DMS53 (cell line): Measurements from ENCODE around the gene TCERG1L.
"Not testable (repeated sequence)": the region's sequence is repeated elsewhere in the genome, so short reads cannot be mapped to it uniquely, and the experiment has no call there.

Experiments used
- DNase-seq: peaks from one replicate; lab custom pipeline; 2025; lab: John Stamatoyannopoulos, UW

TCERG1L gene

GRCh38 chr10:131143425-131144165, 167.9 kb downstream of the TCERG1L start:
- DNase-seq = no peak

DNA sequence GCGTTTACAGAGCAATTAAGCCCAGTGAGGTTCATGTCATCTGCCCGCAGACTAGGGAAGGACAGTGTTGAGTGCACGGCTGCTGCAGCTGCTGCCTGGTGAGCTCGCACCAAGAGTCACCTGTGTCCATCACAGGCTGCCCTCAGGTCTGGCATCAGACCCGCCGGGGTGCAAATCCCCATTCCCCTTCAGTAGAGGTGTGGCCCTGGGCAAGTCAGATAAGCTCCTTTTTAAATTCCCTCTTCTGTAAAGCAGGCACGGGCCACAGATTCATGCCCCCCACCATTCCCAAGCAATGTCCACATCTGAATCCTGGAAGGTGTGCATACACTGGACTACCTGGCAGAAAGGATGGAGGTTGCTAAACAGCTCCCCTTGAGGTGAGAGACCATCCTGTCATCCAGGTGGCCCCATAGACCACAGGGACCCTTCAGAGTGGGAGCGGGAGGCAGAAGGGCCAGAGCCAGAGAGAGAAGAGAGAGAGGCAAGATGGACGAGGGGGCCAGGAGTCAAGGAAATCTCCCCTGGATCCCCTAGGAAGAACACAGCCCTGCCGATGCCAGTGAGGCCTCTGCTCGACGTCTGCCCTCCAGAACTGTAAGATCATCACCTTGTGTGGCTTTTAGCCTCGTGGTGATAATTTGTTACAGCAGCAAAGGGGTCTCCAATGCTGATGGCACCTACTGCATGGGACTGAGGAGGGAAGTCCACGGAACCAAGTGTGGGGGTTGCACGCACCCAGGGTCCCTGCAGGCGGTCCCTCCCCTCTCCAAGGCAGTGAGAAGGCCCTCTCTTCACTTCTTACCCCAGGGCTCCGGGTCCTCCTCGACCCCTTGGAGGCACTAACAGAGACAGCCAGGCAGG, 168.8 kb downstream of the TCERG1L start:
- no peak for DNase-seq

GRCh38 chr10:131141645-131142516, 169.6 kb downstream of the TCERG1L start:
- peak; percentile 28 for DNase-seq

DNA sequence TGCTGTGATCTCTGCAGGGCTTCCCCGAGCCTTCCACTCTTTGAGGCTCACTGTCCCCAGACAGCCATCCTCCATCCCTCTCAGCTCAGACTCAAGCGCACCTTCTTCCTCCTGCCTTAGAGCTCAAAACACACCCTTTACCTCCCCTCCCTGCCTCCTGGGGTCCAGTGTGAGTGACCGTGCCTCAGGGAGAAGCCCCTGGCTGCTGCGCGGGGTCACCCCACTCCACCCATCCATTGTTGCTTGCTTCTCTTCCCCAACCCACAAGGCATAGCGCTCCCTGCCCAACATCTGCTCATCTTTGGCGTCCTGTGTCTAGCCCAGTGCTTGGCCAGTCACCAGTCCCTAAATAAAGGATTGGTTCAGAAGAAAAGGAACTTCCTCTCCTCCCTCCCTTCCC, 170.3 kb downstream of the TCERG1L start:
- DNase-seq = no peak

- DNase-seq = no peak
Observed at GRCh38 chr10:131140606-131141005, 170.9 kb downstream of the TCERG1L start.

GRCh38 chr10:131137223-131137622, 174.3 kb downstream of the TCERG1L start:
- no peak for DNase-seq

- not testable (repeated sequence) for DNase-seq
Observed at GRCh38 chr10:131136336-131136735, 175.2 kb downstream of the TCERG1L start.

DNA sequence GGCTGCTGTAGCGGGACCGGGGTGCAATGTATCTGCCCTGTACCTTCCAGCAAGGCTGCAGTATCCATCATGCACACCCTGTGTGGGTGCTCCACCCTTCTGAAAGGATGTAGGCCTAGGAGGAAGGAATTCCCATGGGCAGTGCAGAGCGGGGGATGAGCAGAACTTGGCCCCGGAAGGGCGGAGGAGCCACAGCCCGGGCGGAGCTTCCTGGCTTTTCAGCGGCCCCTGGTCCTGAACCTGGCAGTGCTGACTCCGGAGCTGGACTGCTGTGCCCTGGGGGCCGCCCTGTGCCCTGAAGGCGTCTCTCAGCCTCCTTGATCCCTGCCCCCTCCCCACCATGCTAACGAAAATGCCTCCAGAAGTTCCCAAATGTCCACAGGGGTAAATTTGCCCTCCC, 175.8 kb downstream of the TCERG1L start:
- DNase-seq = no peak

GRCh38 chr10:131134651-131135050, 176.9 kb downstream of the TCERG1L start:
- DNase-seq = no peak

DNA sequence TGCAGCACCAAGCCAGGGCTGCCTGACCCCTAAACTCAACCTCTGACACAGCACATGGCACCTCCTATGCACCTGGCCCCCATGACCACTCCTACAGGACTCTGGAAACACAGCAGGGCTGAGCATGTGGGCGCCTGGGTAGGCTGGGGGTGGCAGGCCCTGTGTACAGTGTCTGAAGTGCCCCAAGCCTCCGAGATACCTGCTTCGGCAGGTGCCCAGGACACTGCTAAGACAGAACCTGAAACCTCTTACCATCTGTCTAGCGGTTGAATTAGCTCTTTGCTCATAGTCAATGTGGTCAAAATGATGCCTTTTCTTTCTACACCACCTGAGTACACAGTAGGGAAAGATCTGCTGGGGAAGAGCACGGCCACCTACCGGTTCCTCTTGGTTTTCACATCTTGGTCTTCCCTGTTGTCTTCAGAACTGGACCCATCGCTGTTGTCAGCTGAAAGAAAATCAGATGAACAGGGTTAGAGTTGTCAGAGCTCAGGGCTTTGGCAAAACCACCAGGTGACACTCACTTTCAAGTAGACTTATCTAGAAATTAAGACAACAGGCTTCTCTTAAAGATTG, 177.4 kb downstream of the TCERG1L start:
- no peak for DNase-seq

DNA sequence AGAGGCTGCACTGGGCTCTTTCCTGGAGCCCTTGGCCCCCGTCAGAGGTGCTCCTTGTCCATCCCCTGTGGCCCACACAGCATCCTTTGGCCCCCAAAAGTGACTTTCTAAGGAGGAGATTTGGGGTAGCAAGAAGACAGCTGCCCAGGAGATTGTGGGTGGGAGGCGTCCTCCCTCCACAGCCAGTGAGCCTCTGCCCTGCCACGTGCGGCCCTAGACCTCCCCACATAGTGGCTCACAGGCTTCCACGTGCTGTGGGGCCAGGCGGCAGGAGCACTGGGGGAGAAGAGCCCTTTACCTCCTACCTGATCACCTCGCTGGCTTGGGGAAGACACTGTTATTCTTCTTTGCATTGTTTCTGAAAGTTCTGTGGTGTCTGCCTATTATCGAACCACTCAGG, 178.8 kb downstream of the TCERG1L start:
- no peak for DNase-seq

- no peak for DNase-seq
Observed at GRCh38 chr10:131131726-131132591, 179.6 kb downstream of the TCERG1L start.

DNA sequence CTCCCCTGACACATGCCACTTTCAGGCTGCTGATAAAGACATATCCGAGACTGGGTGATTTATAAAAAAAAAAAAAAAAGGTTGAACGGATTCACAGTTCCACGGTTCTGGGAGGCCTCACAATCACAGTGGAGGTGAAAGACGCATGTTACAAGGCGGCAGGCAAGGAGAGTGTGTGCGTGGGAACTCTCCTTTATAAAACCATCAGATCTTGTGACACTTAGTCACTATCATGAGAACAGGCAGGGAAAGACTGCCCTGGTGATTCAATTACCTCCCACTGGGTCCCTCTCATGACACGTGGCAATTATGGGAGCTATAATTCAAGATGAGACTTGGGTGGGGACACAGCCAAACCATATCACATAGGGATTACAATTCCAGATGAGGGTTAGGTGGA, 181.5 kb downstream of the TCERG1L start:
- no peak for DNase-seq

DNA sequence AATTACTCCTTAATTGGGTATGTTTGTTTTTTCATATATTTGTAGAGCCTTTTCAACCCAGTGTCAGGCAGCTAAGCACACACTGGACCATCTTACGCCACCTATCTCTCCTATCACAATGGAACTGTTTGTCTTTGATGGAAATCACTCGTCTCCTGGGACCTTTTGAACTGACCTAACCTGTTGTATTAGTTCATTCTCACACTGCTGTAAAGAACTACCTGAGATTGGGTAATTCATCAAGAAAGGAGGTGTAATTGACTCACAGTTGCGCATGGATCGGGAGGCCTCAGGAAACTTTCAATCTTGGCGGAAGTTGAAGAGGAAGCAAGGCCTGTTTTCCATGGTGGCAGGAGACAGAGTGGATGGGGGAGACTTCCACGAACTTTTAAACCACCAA, 182.0 kb downstream of the TCERG1L start:
- DNase-seq = no peak

DNA sequence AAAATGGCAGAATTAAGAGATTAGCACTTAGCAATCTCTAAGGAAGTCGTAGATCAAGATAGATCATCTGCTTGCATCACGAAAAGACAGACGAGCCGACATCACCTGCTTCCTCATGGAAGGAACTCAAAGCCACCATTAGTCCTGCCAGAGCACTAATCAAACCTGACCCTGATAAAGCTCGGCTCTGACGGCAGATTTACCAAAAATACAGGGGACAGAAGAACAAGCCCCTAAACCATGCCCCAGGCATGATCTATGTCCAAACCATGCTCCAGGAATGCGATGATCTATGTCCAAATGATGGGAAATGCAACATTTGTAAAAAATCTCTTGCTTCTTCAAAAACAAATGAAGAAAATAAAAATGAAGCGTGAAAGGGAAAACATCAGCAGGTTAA, 182.8 kb downstream of the TCERG1L start:
- no peak for DNase-seq

DNA sequence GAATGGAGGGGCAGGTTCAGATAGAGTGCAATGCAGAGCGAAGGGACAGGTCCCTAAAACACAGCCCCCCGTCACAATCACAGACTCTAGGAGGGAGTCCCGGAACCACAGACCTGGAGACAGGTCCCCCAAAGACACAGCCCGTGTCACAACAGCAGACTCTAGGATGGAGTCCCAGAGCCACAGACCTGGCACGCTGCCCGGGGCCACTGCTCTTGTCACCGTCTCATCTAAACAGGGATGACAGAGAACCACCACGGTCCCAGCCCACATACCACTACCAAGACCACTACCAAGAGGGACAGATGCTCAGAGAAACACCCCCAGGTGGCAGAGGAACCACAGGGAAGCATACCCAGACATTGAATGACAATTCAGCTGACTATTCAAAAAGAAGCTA, 183.9 kb downstream of the TCERG1L start:
- no peak for DNase-seq

- no peak for DNase-seq
Observed at GRCh38 chr10:131127138-131127589, 184.4 kb downstream of the TCERG1L start.

DNA sequence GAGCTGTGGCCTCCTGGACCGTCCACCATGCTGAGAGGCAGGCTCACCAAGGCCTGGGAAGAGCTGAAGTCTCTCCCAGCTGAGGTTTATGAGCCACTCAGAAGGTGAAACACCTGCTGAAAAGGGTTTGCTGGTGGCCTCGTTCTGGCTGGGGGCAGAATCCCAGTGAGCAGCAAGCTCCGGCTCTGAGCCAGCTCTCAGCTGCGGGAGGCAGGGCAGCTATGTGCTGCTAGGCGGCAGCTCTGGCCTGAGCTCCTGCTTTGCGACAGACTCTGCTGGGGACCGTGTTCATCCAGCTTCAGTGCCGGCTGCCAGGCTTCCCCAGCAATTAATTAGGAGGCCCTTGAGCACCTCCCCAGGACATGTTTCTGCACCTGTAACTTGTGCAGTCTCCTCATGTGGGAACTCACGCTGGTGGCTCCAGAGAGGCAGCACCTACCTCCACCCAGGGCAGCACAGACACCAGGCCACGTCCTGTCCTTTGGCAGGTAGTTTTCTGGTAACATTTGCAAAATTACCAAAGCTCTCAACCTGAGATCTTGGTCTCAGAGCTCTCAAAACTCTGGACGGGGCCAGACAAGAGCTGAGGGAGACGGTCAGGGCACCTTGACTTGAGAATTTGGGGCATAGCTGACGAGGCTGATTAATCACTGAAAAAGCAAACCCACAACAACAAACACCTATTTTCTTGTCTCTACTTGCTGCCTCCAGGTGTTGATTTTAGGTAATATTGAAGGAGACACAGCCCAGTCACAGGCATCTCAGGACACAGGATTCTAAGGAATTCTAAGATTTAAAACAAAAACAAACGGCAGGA, 185.0 kb downstream of the TCERG1L start:
- DNase-seq = no peak

DNA sequence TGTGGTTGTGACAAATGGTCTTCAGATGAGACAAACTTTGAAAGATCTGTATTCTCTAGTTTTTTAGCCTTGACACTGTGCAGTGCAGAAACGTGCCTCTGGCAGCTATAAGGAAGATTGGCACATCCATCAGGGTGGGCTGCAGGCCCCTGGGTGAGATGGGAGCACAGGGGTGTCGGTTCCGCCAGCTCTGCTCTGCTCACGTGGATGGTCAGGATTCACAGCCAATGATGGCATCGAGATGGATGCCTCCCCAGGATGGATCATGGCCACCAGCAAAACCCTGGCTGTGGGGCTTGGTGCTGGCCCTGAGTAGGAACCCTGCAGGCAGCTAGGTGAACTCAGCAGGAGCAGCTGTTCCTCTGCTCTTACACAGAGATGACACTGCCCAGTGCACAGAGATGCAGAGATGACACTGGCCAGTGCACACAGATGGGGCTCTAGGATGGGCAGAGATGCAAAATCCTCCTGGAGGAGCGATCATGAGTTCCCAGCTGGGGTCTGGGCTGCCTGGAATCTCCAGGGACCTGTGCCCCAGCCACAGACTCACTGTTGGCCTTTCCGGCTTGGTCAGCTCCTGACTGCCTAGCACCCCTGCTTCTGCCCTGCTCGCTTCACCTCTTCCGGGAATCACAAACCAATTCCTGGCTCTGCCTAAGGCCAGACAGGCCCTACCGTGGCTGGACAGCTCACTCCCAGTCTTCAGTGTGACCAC, 185.9 kb downstream of the TCERG1L start:
- DNase-seq = no peak
